Measurements from ENCODE around the gene NTNG1.

NTNG1 gene

GRCh38 chr1:107362468-107363140 is 221.8 kb downstream of the NTNG1 start:
- H3K4me2 ChIP-seq, result peak overlapping the region; percentile 21; the same call in 1 of the 2 replicates
- no peaks in the 10 kb centered on the region for H3K27me3 ChIP-seq (ENCODE audit: insufficient read depth, low read depth)
- no peak overlapping the region for H3K27ac ChIP-seq
- H4K20me1 ChIP-seq (ENCODE audit: insufficient read depth), result no peaks in the 10 kb centered on the region
- no peak overlapping the region for H3K9ac ChIP-seq
- peak overlapping the region; percentile 21; the same call in 1 of the 2 replicates for H2AFZ ChIP-seq (ENCODE audit: low read depth)
- H3K36me3 ChIP-seq (ENCODE audit: insufficient read depth), result no peaks in the 10 kb centered on the region
- H3K79me2 ChIP-seq (ENCODE audit: insufficient read depth, low read depth), result no peaks in the 10 kb centered on the region
- peaks cover 16% of the 10 kb centered on the region for H3K4me1 ChIP-seq (ENCODE audit: low read depth, poor library complexity, severe bottlenecking)
- no peak for TF ChIP-seq CTCF (conservative IDR thresholded peaks at IDR 0.05; ENCODE audit: low read depth, low read length)
- H3K4me3 ChIP-seq (IDR thresholded peaks at IDR 0.05; ENCODE audit: insufficient read depth, low read depth, low read length), result no peak overlapping the region

GRCh38 chr1:107363154-107363553 is 222.3 kb downstream of the NTNG1 start:
- no peaks in the 10 kb centered on the region for H3K27me3 ChIP-seq (ENCODE audit: insufficient read depth, low read depth)
- no peaks in the 10 kb centered on the region for H4K20me1 ChIP-seq (ENCODE audit: insufficient read depth)
- H3K27ac ChIP-seq, result no peak overlapping the region
- H3K4me3 ChIP-seq (IDR thresholded peaks at IDR 0.05; ENCODE audit: insufficient read depth, low read depth, low read length), result no peak overlapping the region
- no peaks in the 10 kb centered on the region for H3K36me3 ChIP-seq (ENCODE audit: insufficient read depth)
- TF ChIP-seq CTCF (conservative IDR thresholded peaks at IDR 0.05; ENCODE audit: low read depth, low read length), result no peak
- H3K4me1 ChIP-seq (ENCODE audit: low read depth, poor library complexity, severe bottlenecking), result peaks cover 16% of the 10 kb centered on the region
- no peak overlapping the region for H3K9ac ChIP-seq
- H3K4me2 ChIP-seq, result no peak overlapping the region
- H2AFZ ChIP-seq (ENCODE audit: low read depth), result no peak overlapping the region
- no peaks in the 10 kb centered on the region for H3K79me2 ChIP-seq (ENCODE audit: insufficient read depth, low read depth)

- Histone ChIP-seq H2AFZ (ENCODE audit: low read depth) (no peak overlapping the region), H3K9ac (no peak overlapping the region), H3K4me1 (ENCODE audit: low read depth, poor library complexity, severe bottlenecking) (peaks cover 16% of the 10 kb centered on the region), H3K4me2 (no peak overlapping the region), H3K4me3 (IDR thresholded peaks at IDR 0.05; ENCODE audit: insufficient read depth, low read depth, low read length) (no peak overlapping the region), H4K20me1 (ENCODE audit: insufficient read depth) (no peaks in the 10 kb centered on the region), H3K79me2 (ENCODE audit: insufficient read depth, low read depth) (no peaks in the 10 kb centered on the region), H3K27me3 (ENCODE audit: insufficient read depth, low read depth) (no peaks in the 10 kb centered on the region), H3K27ac (no peak overlapping the region), H3K36me3 (ENCODE audit: insufficient read depth) (no peaks in the 10 kb centered on the region)
- no peak for TF ChIP-seq CTCF (conservative IDR thresholded peaks at IDR 0.05; ENCODE audit: low read depth, low read length)
These were observed 224.8 kb downstream of the NTNG1 start for GRCh38 chr1:107365527-107366240.

- Histone ChIP-seq H3K79me2 (ENCODE audit: insufficient read depth, low read depth) (no peaks in the 10 kb centered on the region), H3K4me2 (no peak overlapping the region), H3K27ac (no peak overlapping the region), H4K20me1 (ENCODE audit: insufficient read depth) (no peaks in the 10 kb centered on the region), H3K27me3 (ENCODE audit: insufficient read depth, low read depth) (no peaks in the 10 kb centered on the region), H3K9ac (no peak overlapping the region), H3K4me1 (ENCODE audit: low read depth, poor library complexity, severe bottlenecking) (no peaks in the 10 kb centered on the region), H3K4me3 (IDR thresholded peaks at IDR 0.05; ENCODE audit: insufficient read depth, low read depth, low read length) (no peak overlapping the region), H3K36me3 (ENCODE audit: insufficient read depth) (no peaks in the 10 kb centered on the region), H2AFZ (ENCODE audit: low read depth) (no peak overlapping the region)
- TF ChIP-seq CTCF (conservative IDR thresholded peaks at IDR 0.05; ENCODE audit: low read depth, low read length), result no peak
These were observed 237.6 kb downstream of the NTNG1 start for GRCh38 chr1:107378426-107378825.
